GM23338 (cell line): ENCODE data around the gene KANK4.

Source experiments
- CTCF ChIP-seq, 2 experiments: fragments of 200-600 bp in 1 of 2; sonication (generic) in 1 of 2; conservative IDR thresholded peaks; 2 replicates each; pipeline versions ENCODE4 v1.5.1 to v1.6.1; 2016 to 2017; ENCODE audit warnings: antibody characterized with exemption in 2 of 2, low read depth in 2 of 2, mild to moderate bottlenecking in 2 of 2, moderate library complexity in 1 of 2
- ETS1 ChIP-seq: IDR thresholded peaks from 2 replicates; pipeline ENCODE4 v1.6.1; 2016; ENCODE audit warnings: antibody characterized with exemption
- EZH2 ChIP-seq: fragments of 200-600 bp; sonication (generic); IDR thresholded peaks from one replicate; pipeline ENCODE4 v1.8.0; 2017; ENCODE audit warnings: antibody characterized with exemption, mild to moderate bottlenecking, low read depth; ENCODE audit not compliant: unreplicated experiment
- TF ChIP-seq, protein P1 (sequence below): IDR thresholded peaks from one replicate; pipeline ENCODE4 v1.6.1; 2018; ENCODE audit warnings: antibody characterized with exemption; ENCODE audit not compliant: unreplicated experiment

DNA sequence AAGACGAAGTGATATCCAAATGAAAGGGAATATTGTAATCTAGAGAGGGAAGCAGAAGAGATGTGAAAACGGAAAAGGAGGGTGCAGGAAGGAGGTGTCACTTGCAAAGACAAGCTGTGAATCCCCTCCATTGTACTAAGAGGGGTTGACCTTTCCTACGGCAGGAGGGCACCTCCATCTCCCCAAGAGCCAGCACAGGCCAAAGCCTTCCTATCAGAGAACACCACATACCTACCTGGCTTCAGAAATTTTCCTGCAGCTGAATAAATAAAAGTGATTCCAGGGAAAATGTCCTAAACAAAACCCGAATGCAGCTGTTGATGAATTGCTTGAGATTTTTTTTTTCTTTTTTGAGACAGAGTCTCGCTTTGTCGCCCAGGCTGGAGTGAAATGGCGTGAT lies 14.3 kb downstream of the KANK4 start:
- TF ChIP-seq CTCF (conservative IDR thresholded peaks at IDR 0.05; ENCODE audit: low read depth in 2 of 2) = no peak
- TF ChIP-seq, protein P1, sequence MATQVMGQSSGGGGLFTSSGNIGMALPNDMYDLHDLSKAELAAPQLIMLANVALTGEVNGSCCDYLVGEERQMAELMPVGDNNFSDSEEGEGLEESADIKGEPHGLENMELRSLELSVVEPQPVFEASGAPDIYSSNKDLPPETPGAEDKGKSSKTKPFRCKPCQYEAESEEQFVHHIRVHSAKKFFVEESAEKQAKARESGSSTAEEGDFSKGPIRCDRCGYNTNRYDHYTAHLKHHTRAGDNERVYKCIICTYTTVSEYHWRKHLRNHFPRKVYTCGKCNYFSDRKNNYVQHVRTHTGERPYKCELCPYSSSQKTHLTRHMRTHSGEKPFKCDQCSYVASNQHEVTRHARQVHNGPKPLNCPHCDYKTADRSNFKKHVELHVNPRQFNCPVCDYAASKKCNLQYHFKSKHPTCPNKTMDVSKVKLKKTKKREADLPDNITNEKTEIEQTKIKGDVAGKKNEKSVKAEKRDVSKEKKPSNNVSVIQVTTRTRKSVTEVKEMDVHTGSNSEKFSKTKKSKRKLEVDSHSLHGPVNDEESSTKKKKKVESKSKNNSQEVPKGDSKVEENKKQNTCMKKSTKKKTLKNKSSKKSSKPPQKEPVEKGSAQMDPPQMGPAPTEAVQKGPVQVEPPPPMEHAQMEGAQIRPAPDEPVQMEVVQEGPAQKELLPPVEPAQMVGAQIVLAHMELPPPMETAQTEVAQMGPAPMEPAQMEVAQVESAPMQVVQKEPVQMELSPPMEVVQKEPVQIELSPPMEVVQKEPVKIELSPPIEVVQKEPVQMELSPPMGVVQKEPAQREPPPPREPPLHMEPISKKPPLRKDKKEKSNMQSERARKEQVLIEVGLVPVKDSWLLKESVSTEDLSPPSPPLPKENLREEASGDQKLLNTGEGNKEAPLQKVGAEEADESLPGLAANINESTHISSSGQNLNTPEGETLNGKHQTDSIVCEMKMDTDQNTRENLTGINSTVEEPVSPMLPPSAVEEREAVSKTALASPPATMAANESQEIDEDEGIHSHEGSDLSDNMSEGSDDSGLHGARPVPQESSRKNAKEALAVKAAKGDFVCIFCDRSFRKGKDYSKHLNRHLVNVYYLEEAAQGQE = no peak
- TF ChIP-seq EZH2 = no peak
- no peak for TF ChIP-seq ETS1
